Measurements from ENCODE around the gene PAK1IP1.
A peak's percentile ranks its signal among the peaks of the same experiment; 100 is the strongest.
"Not testable (repeated sequence)": the region's sequence is repeated elsewhere in the genome, so short reads cannot be mapped to it uniquely, and the experiment has no call there.

Gene PAK1IP1

DNA sequence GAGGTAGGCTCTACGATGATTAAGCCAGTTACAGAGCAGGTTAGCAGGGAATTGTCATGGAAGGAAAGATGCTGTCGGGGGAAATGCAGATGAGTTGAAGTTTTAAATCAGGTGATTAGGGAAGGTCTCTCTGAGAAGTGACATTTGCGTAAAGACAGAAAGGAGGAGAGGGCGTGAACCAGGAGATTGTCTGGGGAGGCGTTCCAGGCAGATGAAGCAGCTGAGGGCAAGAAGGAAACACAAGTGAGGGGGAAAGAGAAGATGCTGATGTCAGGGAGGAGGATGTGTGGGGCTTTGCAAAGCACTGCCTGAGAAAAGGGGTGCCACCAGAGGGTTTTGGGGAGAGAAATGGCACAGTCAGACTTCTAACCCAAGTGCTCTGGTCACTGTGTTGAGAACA lies 50.3 kb downstream of the PAK1IP1 start:
- DNase-seq: no peak

DNA sequence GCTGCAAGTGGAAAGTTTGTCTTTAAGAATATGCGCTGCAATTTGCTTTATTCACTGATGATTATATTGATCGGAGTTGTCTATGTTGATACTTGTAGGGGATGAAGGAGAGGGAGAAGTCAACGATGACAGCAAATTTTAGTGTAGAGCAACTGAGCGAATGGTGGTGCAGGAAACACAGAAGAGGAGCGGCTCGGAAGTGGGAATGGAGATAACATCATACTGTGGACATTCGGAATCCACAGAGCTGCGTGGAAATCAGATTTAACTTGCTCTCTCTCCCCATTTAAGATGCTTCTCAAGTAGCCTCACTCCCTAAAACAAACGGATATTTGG lies 52.1 kb downstream of the PAK1IP1 start:
- no peak for DNase-seq

DNA sequence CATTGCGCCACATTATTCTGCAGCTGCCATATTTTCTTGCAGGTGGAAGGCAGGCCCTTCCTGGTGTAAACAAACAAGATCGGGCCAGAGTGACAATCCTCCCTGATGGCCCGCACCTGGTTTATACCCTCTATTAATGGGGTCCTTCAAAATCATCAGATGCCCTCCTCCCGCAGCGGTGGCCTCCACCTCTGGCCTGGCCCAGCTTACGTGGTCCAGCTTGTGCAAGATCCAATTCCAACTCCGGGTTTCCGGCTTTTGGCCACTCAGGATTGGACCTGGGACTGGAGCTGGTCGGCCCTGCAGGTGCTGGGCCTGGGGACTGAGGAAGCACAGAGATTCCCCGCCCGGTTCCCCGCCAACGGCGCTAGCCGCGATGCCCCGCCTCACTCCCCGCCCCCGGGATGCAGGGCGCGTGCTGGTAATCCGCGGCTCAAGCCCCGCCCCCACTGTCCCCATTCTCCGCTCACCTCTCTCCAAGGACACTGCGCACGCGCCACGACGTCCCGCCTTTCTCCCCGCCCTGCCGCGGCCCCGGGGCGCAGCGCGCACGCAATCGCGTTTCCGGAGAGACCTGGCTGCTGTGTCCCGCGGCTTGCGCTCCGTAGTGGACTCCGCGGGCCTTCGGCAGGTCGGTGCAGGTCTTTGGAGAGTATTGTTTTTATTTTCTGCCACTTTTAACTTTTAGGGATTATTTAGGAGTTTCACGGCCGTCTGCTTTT lies 52.6 kb downstream of the PAK1IP1 start, which contains the start of gene TMEM14B:
Gene TMEM14B, plus strand, starts transcription at position 555 of the 722 bp plus-strand sequence. CDS start 1,441 bp downstream, outside the sequence.
- peak; percentile 98 to 99 (median 99) for DNase-seq

DNA sequence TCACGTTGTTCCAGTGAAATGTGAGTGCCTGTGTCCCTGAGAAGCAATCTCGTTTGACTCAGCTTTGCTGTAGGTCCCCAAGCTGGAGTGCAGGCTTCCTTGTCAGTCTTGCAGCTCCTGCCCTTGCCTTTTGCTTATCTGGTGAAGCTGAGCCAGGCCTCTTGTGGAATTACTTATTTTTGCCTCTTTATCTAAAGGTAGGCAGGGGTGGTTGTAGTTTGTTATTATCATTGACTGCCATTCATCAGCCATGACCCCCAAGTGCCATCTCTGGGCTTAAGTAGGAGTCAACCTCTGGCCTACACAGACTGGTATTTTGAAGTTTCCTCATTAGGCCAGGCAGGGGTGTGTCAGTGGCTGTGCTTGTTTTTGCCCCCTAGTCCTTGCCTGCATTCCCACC lies 55.0 kb downstream of the PAK1IP1 start:
- DNase-seq: no peak

- not testable (repeated sequence) for DNase-seq
Observed at GRCh38 chr6:10750568-10750967, 55.8 kb downstream of the PAK1IP1 start.

GRCh38 chr6:10751757-10752156 lies 57.0 kb downstream of the PAK1IP1 start:
- DNase-seq: not testable (repeated sequence)

DNA sequence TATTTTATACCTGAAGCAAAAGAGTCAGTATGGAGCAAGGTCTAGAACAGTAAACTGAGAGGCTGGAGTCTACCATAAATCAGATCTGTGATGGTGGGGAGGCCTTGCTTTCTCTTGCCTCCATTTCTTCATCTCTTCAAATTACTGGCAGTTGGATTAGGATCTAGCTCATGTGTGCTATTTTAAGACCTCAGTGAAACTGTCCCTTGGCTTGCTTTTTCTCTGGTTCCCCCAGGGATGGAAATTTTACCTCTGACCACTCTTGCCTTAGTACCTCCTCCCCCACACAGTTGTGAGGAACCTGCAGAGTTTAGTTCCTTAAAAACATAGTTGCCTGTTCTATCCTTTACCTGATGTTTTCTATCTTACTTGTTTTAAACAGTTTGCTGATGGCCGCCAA lies 61.3 kb downstream of the PAK1IP1 start:
- no peak for DNase-seq

Data from activated CD4-positive, CD25-positive, alpha-beta regulatory T cell (primary cell).